Measurements from ENCODE around the gene FAM107B. TPM values are rescaled to one million over a fixed set of nuclear protein-coding genes. Genes with fewer than 3 reads are reported as not detected.

The FAM107B gene
- total and polyA plus RNA-seq, 2 donors (not counting 3 experiments of a cell fraction or from before 2014, with no cell fraction given) = 39.2 to 176 TPM

- DNase-seq (ENCODE audit: low read depth, low spot score) (no peak), FAIRE-seq (no peak)
- no peaks in the 10 kb centered on the region for H3K27me3 ChIP-seq (ENCODE audit: control insufficient read depth in 2 of 2, insufficient read depth in 2 of 2, low read length in 2 of 2)
- peaks cover 4% of the 10 kb centered on the region for H3K79me2 ChIP-seq (ENCODE audit: control insufficient read depth, insufficient read depth, low read length)
- dilution Hi-C loops (cut with MboI; ENCODE audit: extremely low pct_ligation_motif_present, low sequenced_read_pairs) = no loop called here
- no peak overlapping the region for H3K9ac ChIP-seq (replicated peaks; ENCODE audit: extremely low read depth, insufficient read depth, low read length)
- H3K4me2 ChIP-seq (ENCODE audit: insufficient read depth, low read length) = no peak overlapping the region
- no peaks in the 10 kb centered on the region for H4K20me1 ChIP-seq (replicated peaks; ENCODE audit: control insufficient read depth, extremely low read depth, insufficient read depth, low read length)
- H3K4me1 ChIP-seq (ENCODE audit: control insufficient read depth, extremely low read depth, insufficient read depth, low read length) = peaks cover 41% of the 10 kb centered on the region
- intact Hi-C loops (cut with micrococcal nuclease) = loop anchor here (10.0 kb wide), 1 partner anchor 346 kb away; the partner anchor contains the start of genes DCLRE1C and MEIG1
- H3K36me3 ChIP-seq (ENCODE audit: control insufficient read depth in 2 of 2, extremely low read depth in 1 of 2, insufficient read depth in 2 of 2, low read length in 2 of 2) = no peaks in the 10 kb centered on the region
- CTCF ChIA-PET = interaction anchor here (1.5 to 3.7 kb wide), 2 partner anchors 214 to 229 kb away, joined by 3 to 12 read pairs; partner anchors contain the start of genes CDNF, HSPA14 and MSANTD7
- H3K9me1 ChIP-seq (replicated peaks; ENCODE audit: control insufficient read depth, extremely low read depth, insufficient read depth, low read length) = no peaks in the 10 kb centered on the region
- H3K9me3 ChIP-seq (replicated peaks; ENCODE audit: control insufficient read depth, insufficient read depth, low read length) = no peaks in the 10 kb centered on the region
- POLR2A ChIA-PET = no interaction called here
- H3K27ac ChIP-seq (ENCODE audit: insufficient read depth, low read depth, low read length) = no peak overlapping the region
- no TSS peak for BruUV-seq (replicated peaks)
- no peak for TF ChIP-seq POLR2AphosphoS5 (IDR thresholded peaks at IDR 0.05; ENCODE audit: insufficient read depth, low read depth, low read length)
- no peak overlapping the region for H2AFZ ChIP-seq (ENCODE audit: low read depth, low read length)
- no peak overlapping the region for H3K4me3 ChIP-seq (replicated peaks in 1 of 3; ENCODE audit: insufficient read depth in 1 of 3, low read depth in 1 of 3, low read length in 3 of 3)
These were observed 166.2 kb downstream of the FAM107B start for GRCh38 chr10:14608381-14609001.

GRCh38 chr10:14606633-14607032 lies 168.1 kb downstream of the FAM107B start:
- no peak for DNase-seq (ENCODE audit: low read depth, low spot score)
- Histone ChIP-seq H3K79me2 (ENCODE audit: control insufficient read depth, insufficient read depth, low read length) (peaks cover 22% of the 10 kb centered on the region), H3K27ac (ENCODE audit: insufficient read depth, low read depth, low read length) (no peak overlapping the region), H3K9me3 (replicated peaks; ENCODE audit: control insufficient read depth, insufficient read depth, low read length) (no peaks in the 10 kb centered on the region), H3K9me1 (replicated peaks; ENCODE audit: control insufficient read depth, extremely low read depth, insufficient read depth, low read length) (no peaks in the 10 kb centered on the region), H3K4me1 (ENCODE audit: control insufficient read depth, extremely low read depth, insufficient read depth, low read length) (peaks cover 44% of the 10 kb centered on the region), H3K9ac (replicated peaks; ENCODE audit: extremely low read depth, insufficient read depth, low read length) (no peak overlapping the region), H4K20me1 (replicated peaks; ENCODE audit: control insufficient read depth, extremely low read depth, insufficient read depth, low read length) (peaks cover 3% of the 10 kb centered on the region), H3K4me2 (ENCODE audit: insufficient read depth, low read length) (no peak overlapping the region), H3K4me3 (replicated peaks in 1 of 3; ENCODE audit: insufficient read depth in 1 of 3, low read depth in 1 of 3, low read length in 3 of 3) (no peak overlapping the region), H3K27me3 (ENCODE audit: control insufficient read depth in 2 of 2, insufficient read depth in 2 of 2, low read length in 2 of 2) (no peaks in the 10 kb centered on the region), H3K36me3 (ENCODE audit: control insufficient read depth in 2 of 2, extremely low read depth in 1 of 2, insufficient read depth in 2 of 2, low read length in 2 of 2) (no peaks in the 10 kb centered on the region), H2AFZ (ENCODE audit: low read depth, low read length) (no peak overlapping the region)
- dilution Hi-C loops (cut with MboI; ENCODE audit: extremely low pct_ligation_motif_present, low sequenced_read_pairs) = no loop called here
- no peak for TF ChIP-seq EZH2 (IDR thresholded peaks at IDR 0.05; ENCODE audit: borderline replicate concordance, low read depth, low read length, severe bottlenecking)
- no peak for TF ChIP-seq JUN (IDR thresholded peaks at IDR 0.05; ENCODE audit: borderline replicate concordance, insufficient read depth, insufficient read length, low read depth)
- no peak for TF ChIP-seq POLR2AphosphoS5 (IDR thresholded peaks at IDR 0.05; ENCODE audit: insufficient read depth, low read depth, low read length)
- TF ChIP-seq MYC (IDR thresholded peaks at IDR 0.05; ENCODE audit: low read depth, low read length) = no peak
- TF ChIP-seq CTCF (IDR thresholded peaks at IDR 0.05; ENCODE audit: extremely low read depth in 1 of 2, insufficient read depth in 1 of 2, low read depth in 1 of 2, low read length in 2 of 2) = no peak
- no peak for TF ChIP-seq POLR2A (IDR thresholded peaks at IDR 0.05; ENCODE audit: low read depth, low read length)
- ChIA-PET CTCF (interaction anchor here (1.5 kb wide), 1 partner anchor 231 kb away, joined by 3 read pairs; the partner anchor contains the start of genes CDNF, HSPA14 and MSANTD7), POLR2A (no interaction called here)
- no peak for FAIRE-seq
- BruUV-seq (replicated peaks) = no TSS peak
- intact Hi-C loops (cut with micrococcal nuclease) = loop anchor here (10.0 kb wide), 1 partner anchor 348 kb away; the partner anchor contains the start of genes DCLRE1C and MEIG1

All from endothelial cell of umbilical vein (primary cell).